ENCODE results near the gene PRRG4.
"Not testable (repeated sequence)": the region's sequence is repeated elsewhere in the genome, so short reads cannot be mapped to it uniquely, and the experiment has no call there.

The PRRG4 gene

DNA sequence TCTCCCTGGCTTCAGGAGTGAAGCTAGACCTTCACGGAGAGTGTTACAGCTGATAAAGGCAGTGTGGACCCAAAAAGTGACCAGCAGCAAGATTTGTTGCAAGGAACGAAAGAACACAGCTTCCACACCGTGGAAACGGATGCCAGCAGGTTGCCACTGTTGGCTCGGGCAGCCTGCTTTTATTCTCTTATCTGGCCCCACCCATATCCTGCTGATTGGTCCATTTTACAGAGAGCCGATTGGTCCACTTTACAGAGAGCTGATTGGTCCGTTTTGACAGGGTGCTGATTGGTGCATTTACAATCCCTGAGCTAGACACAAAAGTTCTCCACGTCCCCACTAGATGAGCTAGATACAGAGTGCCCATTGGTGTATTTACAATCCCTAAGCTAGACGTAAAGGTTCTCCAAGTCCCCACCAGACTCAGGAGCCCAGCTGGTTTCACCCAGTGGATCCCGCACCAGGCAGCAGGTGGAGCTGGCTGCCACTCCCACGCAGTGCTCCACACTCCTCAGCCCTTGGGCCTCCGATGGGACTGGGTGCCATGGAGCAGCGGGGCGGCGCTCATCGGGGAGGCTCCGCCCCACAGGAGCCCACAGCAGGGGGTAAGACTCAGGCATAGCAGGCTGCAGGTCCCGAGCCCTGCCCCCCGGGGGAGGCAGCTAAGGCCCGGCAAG, 58.1 kb downstream of the PRRG4 start:
- not testable (repeated sequence) for DNase-seq

DNA sequence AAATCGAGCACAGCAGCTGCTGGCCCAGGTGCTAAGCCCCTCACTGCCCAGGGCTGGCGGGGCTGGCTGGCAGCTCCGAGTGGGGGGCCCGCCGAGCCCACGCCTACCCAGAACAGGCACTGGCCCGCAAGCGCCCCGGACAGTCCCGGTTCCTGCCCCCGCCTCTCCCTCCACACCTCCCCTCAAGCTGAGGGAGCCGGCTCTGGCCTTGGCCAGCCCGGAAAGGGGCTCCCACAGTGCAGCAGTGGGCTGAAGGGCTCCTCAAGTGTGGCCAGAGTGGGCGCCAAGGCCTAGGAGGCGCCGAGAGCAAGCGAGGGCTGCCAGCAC, 58.6 kb downstream of the PRRG4 start:
- not testable (repeated sequence) for DNase-seq

DNA sequence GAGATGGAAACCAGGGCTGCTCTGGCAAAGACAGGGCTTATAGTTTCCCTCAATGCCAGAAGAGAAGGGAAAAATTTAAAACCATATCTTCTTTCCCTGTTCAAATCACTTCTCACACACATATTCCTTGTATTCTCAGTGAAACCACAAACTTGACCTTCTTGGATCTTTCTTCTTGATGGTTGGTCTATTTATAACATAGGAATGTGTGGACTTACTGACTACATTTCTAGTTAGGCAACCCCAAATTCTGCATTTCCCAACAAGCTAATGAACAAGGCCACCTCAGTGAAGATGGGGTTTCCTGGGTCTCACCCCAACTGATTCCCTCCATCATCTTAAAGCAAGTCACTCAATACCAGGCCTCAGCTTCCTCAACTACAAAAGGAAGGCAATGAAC, 59.1 kb downstream of the PRRG4 start:
- DNase-seq: no peak

DNA sequence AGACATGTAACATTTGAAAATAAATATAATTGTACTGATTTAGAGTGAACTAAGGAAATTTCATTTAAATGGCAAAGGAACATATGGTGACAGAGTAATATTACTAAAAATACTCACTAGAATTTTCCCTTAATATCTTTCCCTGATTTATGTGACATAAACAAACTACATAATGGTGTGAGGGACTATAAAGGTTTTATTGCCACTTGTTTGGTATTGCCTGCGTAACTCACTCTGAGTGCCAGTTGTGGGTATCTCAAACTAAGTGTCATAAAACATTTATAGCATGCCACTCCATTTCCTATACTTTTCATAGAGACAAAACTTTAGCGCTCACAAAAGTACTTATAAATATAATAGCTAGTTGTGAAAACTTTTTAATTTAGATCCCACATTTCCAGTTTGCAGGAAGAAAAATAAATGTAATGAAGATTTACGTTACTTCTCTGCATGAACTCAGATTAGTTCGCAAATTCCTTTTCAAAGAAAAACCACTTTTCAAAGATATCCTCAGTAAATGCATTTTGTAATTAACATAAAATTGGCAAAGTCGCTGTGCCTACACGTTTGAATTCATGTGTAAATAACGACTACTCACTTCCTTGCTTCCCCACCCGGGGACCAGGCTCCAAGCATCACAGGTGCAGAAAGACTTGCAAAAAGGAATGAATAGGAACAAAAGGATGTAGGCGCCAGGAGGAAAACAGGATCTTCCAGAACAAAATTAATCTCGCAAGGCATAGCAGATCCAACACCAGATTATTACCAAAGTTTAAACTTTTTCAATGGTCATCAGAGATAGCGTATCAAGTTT, 61.3 kb downstream of the PRRG4 start:
- no peak for DNase-seq

DNA sequence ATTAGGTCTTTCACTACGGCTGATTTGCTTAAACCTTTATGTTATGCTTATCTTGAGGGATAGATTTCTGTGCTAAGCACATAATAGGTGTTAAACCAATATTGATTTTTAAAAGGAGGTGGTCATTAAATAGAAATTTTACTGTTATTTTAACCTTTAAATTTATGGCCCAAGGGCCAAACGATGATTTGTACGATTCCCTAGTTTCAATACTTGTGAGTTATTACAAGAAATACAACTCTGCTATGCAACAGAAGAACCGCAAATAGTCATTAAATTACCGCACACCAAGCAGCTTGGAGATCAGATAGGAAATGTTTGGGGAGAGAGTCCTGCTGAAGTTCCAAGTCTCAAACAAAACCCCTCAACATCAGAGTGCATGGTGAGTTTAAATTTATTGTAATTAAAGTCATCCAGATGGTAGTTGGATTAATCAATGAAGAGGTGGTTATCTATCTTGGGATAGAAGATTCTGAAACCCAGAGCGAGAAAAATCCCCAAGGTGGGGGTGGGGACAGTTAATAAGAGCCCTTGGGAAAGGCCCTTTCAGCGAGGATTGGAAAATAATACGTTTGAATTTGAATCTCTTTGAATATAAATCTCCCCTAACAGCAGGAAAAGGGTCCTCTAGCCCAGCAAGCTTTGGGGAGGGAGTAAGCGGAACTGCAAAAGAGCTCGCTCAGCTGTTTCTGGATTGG, 62.1 kb downstream of the PRRG4 start:
- peak; percentile 81 for DNase-seq

DNA sequence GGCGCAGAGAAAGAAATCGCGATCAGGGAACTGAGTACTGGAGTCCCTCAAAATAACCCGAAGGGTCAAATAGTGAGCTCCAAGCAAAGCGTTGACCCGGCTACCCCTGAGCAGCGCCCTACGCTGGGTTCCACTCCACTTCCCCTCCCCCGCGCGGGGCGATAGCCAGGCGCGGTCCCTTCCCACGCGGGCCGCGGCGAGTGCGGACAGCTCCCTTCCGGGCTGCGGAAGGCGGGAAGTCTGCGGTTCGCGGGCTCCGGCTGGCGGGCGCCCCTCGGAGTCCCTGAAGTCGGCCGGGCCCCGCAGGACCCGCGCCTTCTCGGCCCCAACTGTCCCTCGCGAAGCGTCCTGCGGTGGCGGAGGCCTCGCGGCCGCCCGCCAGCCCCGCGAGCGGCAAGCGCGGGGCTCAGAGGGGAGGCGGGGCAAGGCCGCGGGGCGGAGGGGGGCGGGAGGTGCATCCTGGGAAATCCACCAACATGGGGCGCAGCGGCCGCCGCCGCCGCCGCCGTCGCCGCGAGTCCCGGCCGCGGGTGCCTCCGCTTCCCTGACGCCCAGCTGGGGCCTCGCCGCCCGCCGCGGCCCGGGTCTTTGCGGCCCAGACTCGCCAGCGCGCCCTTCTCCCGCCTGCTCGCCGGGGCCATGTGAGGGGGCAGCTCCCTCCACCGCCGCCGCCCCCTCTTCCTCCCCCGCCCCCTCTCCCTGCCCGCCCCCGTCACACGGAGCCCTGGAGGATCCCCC, 62.8 kb downstream of the PRRG4 start, which contains the start of gene QSER1:
TSS of gene QSER1 (plus strand) at position 457 of the 738 bp plus-strand sequence. CDS start 315 bp downstream, outside the sequence.
- DNase-seq: peak; percentile 89

DNA sequence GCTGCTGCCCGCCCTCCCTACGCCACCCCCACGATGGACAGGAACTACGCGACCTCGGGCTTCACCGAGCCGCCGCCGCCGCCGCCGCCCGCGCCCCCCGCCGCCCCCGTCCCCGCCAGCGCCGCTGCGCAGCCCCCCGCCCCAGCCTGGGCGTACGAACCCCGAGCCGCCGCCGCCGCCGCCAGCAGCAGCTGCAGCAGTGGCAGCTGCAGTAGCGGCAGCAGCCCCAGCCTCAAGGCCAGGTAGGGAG, 63.3 kb downstream of the PRRG4 start:
- no peak for DNase-seq

DNA sequence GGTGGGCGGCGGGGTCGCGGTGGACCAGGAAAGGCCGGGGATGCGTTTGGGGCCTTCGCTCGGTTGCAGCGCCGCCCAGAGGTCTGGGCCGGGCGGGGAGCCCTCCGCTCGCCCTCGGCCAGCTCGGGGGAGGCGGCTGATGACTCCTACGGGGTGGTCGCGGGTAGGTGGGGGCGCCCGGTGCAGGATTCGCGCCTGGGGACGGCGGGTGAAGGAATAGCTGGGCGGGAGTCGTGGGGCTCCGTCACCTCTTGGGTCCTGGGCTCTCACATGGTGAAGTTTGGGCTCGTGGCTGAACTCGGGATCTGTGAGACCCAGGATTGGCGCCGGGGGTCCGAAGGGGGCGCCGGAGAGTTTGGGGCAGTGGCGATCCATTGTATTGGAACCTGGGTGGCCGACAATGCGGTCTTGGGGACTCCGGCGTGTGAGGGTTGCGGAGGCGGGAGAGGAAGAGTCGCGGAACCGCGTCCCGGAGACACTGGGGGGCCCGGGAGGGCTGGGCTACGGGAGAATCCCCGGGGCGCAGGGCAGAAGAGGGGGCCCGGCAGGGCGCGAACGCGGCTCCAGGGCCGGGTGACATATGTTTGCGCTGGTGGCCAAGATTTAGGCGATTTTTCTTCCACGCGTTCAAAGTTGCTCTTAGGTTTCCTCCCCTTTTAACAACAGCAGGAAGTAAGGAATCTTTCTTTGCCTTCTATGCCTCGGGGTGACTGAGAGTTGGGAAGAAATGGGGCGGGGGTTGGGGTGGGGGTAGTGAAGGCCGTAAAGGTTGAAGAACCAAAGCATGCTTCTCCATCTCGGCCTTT, 63.8 kb downstream of the PRRG4 start:
- DNase-seq: peak; percentile 81

DNA sequence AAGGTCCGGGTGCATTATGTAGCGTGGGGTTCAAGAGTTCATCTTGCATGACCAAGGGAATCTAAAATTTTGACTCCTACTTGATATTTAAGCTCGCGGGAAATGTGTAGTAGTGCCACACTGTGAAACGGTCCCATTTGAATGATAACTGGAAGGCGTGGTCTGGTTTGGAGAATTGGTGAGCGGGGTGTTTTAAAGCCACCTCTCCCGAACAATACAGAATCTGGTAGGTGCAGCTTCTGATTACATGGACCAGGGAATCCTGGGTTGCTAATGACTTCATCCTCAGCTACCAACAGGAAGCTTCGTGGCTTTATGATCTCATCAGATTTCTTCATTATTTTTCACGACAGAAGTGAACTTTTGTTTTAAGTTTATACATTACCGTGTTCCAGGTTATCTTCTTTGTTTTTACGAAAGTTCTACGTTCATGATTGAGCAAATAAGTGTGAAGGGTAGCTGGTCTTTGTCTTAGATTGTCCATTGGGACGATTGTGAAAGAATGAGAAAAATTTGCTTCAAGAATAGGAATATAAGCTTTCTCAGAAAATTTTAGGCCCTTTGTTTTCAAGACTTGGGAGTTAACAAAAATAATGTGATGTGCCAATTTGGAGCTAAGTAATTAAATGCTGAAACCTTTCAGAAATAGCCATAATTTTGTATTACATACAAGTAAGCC, 64.6 kb downstream of the PRRG4 start:
- peak; percentile 96 for DNase-seq

DNA sequence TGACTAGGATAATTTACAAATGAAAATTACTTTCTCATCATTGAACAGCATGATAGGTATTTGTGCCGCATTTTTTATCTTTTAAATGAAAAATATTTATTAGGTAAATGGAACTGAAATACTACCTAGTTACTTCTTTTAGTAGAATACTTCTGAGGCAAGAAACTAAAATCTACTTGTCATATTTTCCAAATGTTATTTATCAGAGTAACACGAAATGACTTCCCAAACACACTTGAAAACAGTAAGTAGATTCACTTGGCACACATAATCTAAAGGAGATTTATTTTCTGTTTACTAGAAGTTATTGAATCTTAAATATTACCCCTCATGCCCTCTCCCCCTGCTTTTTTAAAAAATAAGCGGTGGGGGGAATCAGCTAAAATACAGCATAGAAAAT, 65.2 kb downstream of the PRRG4 start:
- no peak for DNase-seq

DNA sequence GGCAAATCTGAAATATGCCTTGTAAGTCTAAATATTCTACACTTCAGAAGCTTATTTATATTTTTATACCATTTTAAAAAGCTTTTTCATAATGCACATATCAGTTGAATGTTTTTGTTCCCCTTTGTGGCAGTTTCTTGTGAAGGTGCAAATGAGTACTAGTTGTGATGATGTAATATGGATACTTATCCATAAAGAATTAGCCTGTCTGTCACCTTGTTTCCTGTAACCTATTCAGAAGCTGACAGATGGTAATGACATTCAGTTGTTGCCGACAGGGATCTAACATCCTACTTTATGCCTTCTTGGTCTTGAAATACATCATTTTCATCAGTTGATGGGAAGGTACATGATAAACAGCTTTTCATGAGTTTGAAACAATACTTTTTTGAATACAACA, 65.7 kb downstream of the PRRG4 start:
- peak; percentile 91 for DNase-seq

DNA sequence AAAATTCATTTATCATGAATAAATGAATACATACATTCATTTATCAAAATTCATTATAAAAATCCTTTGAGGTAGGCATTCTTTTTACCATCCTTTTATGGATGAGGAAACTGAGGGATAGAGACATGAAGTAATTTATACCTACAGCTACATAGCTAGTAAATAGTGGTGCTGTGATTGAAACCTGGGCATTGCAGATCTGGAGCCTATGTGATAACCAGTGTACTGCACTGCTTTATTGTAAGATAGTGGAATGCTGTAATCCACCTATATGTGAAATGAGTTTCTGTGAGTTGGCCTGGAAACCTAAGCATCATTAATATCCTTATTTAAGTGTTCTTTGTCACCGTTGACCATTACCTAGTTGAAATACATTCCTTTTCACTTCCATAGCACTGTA, 67.4 kb downstream of the PRRG4 start:
- no peak for DNase-seq

DNA sequence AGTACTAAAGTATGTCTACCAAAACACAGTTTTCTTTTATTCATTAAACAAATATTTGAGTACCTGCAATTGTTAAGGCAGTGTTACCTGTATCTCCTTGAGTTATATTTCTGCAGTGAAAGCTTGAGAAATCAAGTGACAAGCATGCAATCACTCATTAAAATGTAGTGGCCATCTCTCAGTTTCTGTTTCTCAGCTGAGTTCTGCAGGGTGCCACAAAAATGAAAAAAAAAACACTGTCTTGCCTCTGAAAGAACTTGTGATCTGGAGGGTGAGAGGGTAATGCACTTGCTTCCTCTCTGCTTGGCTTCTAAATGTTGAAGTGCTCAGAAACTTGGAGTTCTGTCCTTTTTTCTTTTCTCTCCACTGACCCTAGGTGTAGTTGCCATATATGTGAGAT, 69.7 kb downstream of the PRRG4 start:
- DNase-seq: no peak

DNA sequence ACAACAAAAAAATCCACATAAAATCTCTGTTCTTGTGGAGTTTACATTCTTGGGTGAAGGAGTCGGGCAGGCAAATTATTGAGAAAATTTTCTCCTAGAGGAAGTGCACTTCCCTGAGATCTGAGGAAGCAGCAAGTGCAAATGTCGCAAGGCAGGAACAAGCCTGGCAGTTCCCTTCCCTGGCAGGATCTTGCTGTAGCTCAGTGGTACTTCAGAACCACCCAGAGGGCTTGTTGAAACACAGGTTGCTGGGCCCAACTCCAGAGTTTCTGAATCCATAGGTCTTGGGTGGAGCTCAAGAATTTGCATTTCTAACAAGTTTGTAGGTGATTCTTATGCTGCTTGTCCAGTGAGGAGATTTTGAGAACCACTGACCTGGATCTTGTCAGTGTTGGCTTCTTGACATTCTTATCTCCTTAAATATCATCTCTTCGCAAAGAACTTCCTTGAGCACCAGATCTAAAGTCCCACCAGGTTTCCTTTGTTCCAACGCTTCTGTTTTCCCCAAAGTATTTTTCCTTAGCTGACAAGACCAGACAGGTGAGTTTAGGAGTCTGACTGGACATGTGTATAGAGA, 72.5 kb downstream of the PRRG4 start:
- no peak for DNase-seq

DNA sequence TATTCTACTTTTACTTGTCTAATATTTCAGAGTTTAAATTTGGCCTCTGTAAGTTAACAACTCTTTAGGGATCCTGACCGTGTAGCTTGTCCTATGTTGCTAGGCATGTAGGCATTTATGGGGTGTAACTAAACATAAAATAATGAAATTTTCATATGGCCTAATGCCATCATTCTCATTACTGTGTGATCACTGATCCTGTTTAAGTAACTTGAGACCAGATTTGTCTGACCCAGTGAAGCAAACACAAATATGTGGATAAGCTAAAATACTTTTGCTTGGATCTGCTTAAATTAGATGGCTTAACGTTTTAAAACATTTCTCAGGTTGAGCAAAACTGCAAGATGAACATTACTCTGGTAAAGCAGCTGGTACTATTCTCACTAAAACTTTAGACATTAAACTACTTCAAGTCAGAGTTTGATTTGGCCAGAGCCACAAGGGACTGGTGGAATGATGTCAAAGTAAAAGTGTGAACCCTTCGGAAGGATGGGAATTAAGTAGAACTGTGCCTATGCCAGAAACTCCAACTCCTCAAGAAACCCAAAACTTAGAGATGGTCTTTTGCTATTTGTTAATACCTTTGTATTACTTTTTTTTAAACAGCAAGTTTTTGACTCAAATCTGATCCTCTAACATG, 75.4 kb downstream of the PRRG4 start:
- peak; percentile 47 for DNase-seq
